Stimulated activated CD4-positive, alpha-beta T cell treated with anti-CD3 and anti-CD28 coated beads, Interleukin-4, amount 100 ng/mL, for 1 hour (primary cell): ENCODE results near the gene EVA1A.
A peak's percentile ranks its signal among the peaks of the same experiment; 100 is the strongest.

Experiments
- DNase-seq: peaks from one replicate; pipeline ENCODE4 v3.0.0-alpha.2; 2020

Gene EVA1A, protein sequence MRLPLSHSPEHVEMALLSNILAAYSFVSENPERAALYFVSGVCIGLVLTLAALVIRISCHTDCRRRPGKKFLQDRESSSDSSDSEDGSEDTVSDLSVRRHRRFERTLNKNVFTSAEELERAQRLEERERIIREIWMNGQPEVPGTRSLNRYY

DNA sequence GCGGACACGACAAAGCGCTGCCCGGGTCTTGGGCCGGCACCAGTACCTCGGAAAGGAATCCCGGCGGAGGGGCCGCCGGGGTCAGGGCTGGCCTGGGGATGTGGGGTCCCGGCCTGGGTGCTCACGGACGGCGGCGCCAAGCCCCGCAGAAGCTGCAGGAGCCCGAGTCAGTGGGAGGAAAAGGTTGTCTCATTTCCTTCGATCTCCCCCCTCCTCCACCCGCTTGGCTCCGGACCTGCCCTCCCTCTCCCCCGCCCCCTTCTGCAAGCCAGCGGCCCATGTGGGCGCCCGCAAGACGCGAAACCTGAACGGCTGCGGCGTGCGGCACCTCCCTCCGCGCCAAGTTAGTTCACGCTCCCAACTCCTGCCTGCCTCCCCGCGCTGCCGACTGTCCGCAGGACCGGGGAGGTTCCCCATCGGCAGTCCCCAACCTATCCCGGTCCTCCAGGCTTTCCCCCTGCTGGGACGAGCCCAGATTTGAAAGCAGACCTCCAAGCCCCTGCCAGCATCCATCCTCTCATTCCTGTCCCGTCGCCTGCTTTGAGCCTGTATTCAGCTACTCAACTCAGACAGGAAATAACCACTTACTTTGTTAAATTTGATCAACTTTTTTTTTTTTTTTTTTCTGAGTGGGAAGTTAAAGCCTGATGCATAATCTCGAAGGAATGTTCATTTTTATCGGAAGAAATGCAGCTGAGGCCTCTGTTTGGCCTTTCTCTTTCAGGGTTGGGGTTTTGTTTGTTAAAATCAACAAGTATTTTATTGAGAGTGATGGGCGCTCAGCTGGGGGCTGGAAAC lies at the start of gene EVA1A:
EVA1A (minus strand) TSS at position 172 of the 798 bp plus-strand sequence. CDS start 42,799 bp downstream, outside the sequence.
- DNase-seq = peak; percentile 6

DNA sequence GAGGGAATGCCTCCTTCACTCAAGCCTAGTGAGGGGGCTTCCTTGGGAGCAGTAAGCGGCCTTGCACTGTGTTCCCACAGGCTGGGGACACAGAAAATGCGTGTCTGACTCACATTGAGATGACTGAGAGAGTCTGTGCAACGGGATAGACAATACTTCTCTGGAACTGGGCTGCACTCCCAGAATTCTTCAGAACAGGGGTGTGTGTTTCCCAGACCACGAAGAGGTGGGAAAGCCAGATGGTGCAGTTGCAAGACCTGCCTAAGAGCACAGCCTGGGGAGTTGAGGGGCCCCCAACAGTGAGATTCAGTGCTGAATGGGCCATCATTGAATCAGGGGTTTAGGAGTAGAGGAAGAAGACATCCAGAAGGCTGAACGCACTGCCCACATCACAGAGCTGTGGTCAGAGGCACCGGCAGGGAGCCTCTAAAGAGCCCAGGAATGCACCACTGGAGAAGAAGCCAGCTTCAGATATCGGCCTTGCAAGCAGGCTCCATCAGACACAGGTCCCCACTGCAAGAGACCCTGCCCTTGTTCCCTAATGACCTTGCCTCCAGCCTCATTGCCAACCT lies 49.3 kb upstream of the EVA1A start:
- no peak for DNase-seq

DNA sequence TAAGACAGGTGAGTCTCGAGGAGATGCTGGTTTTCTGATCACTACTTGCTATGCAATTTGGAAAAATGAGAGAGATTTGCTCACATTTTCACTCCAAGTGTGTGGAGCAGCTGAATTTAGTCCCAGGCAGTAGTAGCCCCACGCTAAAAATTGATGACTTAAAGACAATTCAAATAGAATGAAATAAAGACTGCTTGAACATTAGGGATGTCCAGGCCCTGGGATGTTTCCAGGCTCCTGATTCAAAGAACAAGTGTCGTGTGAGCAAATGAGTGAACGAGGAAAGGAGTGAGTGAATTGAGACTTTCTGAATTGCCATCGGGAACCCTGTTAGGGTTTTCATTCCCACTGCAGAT lies 48.6 kb upstream of the EVA1A start:
- DNase-seq = no peak

DNA sequence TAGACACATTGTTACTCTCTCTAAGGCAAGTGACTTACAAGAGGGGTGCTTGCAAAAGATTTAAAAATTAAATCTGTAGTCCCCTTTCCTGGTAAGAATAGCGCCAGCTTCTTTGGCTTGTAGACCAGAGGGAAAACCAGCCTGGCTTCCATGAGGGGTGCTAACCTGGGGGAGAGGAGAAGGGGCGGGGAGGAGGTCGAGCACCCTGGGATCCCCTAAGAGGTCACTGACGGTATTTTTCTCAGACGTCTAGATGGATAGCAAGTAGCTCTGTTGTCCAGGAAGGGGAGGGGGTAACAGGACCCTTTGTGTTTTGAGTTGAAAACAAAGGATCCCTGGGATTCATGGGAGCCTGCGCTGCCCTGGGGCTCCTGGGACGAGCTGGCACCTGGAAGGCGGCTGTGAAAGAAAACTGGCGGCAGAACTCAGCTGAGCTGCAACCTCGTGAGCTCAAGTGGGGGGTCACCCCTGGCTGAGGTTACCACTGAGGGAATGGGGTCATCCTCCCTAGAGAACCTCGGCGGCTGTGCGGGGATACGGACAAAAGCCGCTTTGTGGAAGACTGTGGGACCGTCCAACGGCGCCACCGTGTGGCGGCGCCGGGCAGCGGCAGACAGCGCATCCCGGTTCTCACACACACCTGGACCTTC lies 48.1 kb upstream of the EVA1A start:
- DNase-seq = peak; percentile 54

DNA sequence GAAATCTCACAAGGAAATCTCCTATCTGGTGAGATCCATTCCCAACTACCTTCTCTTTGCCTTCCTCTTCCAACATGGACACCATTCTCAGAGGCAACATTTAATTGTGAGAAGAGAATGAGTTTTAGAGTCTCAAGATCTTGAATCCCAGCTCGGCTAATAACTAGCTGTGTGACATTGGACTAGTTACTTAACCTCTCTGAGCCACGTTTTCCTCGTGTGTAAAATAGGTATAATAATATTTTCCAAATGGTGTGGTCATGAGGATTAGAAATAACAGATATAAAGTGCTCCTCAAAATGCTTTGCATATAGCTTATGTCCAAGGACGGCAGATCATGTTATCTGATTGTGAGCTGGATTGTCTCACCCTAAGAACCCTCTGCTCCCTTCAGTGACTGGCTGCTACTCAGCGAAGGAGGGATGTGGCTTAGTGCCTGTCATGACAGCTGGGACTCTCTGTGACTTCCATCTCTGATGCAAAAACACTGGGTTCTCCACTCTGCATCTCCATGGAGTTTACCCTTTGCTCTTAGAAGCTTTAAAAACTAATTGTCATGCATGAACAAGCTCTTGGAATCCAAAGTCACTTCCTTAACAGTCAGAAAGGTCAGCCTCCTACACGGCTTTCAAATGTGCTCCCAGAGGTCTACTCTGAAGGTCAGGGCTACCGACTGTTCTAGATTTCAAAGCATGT lies 47.4 kb upstream of the EVA1A start:
- no peak for DNase-seq

- DNase-seq = no peak
Observed at GRCh38 chr2:75607400-75607798, 46.7 kb upstream of the EVA1A start.

DNA sequence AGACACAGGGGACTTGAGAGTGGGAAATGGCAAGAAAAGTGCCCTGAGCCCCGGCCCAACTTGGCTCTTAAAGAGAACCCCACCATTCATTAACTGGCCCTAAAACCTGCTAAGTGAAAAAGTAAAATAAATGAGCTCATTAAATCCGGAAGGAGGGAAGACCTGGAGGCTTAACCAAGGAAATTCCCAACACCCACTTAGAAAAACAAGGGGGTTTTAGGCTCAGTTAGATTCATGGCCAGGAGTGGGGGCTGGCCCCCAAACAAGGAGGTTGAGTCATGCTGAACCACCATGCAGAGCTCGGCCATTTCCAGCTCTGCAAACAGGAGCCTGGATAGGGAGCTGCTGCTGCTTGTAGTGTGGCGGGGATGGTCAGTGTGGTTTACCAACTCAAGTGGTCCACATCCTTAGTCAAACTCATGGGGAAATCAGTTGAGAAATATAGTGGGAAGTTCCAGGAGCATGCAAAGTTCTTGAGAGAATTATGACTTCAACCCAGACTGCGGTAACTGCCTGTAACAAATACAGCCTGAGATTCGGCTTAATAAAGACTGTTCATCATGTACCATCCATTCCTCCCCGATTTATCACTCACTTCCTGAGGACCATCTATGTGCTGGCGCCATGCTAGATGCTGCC lies 46.1 kb upstream of the EVA1A start:
- no peak for DNase-seq

DNA sequence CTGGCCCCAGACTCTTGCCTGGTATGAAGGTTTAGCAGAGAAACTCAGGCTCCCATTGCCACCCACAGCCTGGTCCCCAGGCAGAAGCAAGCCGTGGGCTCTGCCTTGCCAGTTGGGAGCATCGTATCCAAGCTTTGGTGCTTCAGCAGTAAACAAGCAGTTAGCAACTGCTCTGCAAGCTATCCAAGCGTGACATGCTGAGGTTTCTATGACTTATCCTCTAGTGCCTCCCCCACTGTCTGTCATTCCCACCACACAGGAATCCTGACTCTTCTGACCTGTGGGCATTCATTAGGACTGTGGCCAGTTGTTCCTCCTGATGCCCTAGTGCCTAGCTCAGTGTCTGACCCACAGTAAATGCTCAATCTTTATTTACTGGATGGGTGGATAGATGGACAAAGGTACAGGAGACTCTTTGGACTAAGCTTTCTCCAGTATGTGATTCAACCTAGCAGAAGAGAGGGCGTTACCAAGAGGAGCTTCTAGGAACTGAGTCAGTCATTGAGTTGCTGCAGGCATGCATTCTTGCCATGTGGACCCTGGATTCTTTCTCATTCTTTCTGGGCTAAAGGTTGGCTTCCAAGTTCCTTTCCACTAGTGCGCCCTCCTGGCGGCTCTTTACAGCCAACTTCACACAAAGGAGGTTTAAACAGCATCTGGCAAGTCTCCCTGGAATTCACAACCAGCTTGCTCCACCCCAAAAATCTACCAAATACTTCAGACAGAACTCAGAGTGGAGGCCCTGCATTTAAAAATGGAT lies 45.2 kb upstream of the EVA1A start:
- DNase-seq = no peak

- DNase-seq = no peak
Observed at GRCh38 chr2:75604484-75604883, 43.7 kb upstream of the EVA1A start.

DNA sequence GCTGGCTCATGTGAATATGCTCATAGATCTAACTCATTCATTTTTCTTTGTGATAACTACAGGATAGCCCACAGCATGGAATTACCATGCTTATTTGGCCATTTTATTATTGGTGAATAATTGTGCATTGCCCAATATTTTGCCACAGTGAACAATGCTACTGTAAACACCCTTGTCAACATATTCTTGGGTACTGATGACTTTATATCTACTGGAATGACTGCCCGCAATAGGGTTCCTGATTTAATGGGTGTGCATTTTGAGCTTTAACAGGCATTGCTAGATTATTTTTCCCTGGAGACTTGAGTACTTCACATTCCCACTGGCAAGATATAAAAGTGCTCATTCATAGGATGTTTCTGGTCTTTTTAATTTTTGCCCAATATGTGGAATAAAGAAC lies 42.7 kb upstream of the EVA1A start:
- no peak for DNase-seq

DNA sequence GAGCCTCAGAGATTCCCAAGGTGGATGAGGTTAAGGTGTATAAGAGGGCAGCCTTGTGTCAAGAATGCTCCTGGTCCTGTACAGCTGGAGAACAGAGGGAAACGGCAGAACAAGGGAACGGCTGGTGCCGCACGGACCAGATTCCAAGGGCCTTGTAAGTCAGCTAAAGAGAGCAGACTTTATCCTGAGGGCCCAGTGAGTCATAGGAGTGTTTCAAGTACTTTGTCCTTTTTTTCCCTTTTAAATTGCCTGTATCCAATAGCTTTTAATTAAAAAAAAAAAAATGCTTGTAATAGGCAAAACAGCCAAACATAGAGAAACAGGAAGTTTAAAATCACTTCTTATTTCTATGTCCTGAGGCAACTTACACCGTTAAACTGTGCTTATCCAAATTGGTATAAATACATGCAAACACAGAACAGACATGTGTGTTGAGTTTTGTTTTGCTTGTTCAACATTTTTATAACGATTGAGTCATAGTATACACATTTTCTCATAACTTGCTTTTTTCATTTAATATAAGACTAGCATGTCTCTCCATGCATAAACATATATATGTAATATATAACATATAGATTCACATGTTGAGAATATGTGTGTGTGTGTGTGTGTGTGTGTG lies 42.1 kb upstream of the EVA1A start:
- DNase-seq = no peak

DNA sequence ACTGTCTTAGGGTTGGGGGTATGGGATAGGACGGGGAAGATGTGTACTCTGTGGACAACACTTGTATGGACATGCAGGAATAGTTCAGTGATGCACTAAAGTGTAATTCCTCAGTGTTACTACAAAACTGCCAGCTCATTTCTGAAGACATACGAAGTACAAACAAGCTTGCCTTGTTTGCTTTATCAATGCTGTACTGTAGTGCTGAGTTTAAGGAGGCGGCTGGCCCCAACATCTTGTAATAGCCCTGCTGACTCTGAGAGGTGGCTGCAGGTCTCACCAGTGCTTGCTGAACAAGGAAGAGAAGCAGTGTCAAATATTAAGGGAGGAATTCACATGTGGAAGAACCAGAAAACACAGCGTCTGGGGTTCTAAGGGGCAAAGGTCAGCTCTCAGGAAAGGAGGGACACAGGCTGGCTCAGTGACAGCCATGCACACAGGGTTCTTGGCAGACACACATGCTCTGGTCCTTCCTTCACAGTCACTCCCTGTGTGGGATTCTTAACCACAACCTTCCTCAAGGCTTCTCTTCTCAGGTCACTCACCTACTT lies 39.8 kb upstream of the EVA1A start:
- no peak for DNase-seq

DNA sequence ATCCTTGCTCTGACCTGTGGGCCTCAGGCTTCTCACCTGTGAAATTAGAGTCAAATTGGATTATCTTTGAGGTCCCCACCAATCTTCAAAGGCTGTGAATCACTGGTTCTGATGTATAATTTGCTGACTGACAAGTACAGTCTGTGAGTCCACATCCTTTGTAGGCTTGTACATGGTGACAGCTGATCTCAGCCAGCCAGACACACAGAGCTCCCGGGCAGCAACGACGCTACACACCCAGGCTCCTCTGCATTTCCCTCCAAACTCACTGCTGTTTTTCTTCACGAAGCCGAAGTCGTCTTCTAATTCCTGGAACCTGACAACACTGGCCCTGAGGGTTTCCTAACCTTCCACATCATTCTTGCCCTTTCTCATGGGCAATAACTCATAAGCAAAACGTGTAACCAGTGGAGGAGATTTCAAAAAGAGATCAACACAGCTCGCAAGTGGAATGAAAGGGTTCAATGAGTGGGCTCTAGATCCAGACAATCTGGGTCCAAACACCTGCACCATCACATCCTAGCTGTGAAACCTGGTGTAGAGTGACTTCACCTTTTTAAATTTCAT lies 37.9 kb upstream of the EVA1A start:
- no peak for DNase-seq

DNA sequence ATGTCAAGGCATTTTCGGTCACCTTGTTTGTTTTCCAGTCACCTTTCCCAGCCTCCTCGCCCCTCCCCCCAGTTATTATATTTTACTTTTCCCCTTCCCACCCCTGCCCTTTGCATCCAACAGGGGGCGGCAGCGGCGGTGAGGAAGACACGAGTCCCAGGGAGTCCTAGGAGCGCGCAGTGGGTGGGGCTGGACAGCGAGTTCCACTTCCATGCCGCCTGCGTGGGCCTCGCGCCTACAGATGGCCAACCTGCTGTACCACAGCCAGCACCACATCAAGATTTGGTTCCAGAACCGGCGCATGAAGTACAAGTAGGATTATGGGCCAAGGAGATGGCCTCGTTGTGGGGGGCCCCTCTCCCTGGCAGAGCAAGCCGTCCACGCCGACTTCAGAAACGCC lies 37.2 kb upstream of the EVA1A start:
- DNase-seq = no peak

GRCh38 chr2:75596784-75597183 lies 36.0 kb upstream of the EVA1A start:
- no peak for DNase-seq

DNA sequence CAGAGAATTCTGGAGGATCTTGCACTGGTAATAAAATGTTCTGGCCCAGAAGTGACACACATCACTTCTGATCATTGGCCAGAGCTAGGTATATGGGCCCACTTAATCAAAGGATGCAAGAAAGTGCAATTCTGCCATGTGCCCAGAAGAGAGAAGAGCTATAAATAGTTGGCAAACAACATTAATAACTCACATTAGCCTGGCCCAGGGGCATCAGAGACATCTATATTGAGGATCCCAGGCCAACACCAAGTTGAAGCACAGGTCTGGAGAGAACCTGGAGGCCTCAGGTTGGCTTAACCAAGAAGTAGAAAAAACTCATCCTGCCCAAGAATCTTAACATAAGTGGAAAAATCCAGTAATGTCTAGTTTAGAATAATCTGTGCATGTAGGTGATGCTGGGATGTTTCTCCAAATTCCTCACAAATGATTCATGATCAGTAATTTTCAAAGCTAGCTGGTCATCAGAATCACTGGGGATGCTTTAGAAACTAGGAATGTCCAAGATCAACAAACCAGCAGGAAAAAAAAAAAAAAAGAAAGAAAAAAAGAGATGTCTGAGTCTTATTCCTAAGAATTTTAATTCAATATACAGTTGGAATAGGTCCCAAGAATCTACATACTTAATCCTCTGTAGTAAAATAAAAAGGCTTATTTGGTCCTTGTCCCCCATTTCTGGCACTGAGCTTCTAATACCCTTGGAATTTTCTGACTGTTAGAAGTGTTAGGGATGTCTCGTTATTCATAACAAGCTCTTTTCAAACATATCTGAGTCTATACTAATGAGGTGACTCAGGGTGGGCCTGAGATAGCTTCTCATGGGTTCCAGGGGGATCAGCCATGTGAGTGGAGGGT lies 35.0 kb upstream of the EVA1A start:
- DNase-seq = no peak

- no peak for DNase-seq
Observed at GRCh38 chr2:75594596-75594995, 33.9 kb upstream of the EVA1A start.

DNA sequence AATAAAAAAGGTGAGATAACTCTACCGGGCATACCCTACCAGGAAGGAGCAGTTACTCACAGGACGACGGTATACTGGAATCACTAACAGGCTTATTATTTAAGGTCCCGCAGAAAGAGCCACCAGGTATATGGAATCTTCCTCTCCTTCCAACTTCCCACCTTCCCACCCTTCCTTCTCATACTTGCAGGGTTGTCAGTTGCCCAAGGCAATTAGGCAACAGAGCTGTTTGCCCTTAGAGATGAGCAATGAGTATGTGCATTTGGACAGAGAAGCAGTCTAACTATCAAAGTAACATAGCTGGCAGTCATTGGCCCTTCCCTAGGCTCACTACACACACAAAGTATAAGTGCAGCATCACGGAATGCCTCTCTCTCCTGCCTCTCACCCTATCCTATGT lies 32.1 kb upstream of the EVA1A start:
- no peak for DNase-seq

DNA sequence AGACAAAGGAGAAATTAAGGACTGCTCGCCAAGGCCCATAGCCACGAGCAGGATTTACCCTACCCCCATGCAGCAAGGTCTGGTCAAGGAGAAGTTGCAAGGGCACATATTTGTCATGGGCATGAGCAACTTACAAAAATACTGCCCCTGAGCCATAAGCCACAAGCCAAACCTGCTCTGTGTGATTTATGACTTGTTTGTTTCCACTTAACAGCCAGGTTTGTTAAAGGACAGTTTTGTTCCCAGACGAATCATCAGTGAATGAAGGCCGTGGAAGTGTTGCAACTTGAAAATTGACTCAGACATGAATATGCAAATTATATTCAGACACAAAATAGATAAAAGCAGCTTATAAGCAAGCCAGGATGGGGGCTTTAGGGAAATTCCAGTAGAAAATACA lies 31.3 kb upstream of the EVA1A start:
- DNase-seq = no peak
